ENCODE results near the gene CYP2C8.
"Not testable (repeated sequence)": the region's sequence is repeated elsewhere in the genome, so short reads cannot be mapped to it uniquely, and the experiment has no call there.

Gene CYP2C8

GRCh38 chr10:95069286-95069685, at the start of gene CYP2C8:
TSS of gene CYP2C8 (minus strand) at chr10:95069497. CDS start at chr10:95069402, 95 bp downstream.
- no peak for DNase-seq

GRCh38 chr10:95116869-95117269, 47.6 kb upstream of the CYP2C8 start:
- DNase-seq: no peak

DNA sequence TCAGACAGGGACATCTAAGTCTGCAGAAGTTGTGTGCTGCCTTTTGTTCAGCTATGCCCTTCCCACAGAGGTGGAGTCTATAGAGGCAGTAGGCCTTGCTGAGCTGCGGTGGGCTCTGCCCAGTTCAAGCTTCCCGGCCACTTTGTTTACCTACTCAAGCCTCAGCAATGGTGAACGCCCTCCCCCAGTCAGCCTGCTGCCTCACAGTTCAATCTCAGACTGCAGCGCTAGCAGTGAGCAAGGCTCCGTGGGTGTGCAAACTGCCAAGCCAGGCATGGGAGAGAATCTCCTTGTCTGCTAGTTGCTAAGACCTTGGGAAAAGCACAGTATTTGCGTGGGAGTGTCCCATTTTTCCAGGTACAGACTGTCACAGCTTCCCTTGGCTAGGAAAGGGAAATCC, 41.5 kb upstream of the CYP2C8 start:
- DNase-seq: not testable (repeated sequence)

- DNase-seq: no peak
Observed at GRCh38 chr10:95097805-95098204, 28.5 kb upstream of the CYP2C8 start.

DNA sequence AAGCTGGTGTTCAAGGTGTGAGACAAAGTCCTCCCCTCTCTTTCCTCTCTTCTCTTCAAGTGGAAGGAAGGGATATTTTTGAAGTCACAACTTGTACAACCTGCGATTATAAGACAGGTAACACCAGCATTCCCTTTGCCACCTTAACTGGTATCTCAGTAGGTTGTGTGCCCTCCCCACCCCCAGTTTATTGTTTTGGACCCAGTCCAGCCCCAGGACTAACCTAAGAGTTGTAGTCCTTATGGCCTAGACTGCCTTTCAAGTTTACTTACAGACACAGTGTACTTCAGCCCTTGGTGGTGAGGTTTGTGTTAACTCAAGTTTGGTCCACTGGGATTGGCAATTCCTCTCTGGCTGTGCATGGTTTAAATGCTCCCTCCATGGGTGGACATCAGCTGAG, 26.8 kb upstream of the CYP2C8 start:
- DNase-seq: no peak

DNA sequence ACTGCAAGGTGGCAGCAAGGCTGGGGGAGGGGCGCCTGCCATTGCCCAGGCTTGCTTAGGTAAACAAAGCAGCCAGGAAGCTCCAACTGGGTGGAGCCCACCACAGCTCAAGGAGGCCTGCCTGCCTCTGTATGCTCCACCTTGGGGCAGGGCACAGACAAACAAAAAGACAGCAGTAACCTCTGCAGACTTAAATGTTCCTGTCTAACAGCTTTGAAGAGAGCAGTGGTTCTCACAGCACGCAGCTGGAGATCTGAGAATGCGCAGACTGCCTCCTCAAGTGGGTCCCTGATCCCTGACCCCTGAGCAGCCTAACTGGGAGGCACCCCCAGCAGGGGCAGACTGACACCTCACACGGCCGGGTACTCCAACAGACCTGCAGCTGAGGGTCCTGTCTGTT, 10.3 kb upstream of the CYP2C8 start:
- not testable (repeated sequence) for DNase-seq

DNA sequence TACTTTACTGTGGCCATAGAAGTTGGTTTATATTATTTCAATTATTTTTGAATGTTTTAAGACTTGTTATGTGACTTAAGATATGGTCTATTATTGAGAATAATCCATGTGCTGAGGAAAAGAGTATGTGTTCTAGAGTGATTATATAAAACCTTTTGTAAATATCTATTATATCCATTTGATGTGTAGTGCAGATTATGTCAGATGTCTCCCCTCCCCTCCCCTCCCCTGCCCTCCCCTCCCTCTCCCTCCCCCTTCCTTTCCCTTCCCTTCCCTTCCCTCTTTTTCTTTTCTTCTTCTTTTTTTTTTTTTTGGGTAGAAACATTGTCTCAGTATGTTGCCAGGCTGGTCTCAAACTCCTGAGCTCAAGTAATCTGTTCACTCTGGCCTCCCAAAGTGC, 8.3 kb upstream of the CYP2C8 start:
- DNase-seq: no peak

GRCh38 chr10:95071107-95071660, 1.9 kb upstream of the CYP2C8 start:
- no peak for DNase-seq

DNA sequence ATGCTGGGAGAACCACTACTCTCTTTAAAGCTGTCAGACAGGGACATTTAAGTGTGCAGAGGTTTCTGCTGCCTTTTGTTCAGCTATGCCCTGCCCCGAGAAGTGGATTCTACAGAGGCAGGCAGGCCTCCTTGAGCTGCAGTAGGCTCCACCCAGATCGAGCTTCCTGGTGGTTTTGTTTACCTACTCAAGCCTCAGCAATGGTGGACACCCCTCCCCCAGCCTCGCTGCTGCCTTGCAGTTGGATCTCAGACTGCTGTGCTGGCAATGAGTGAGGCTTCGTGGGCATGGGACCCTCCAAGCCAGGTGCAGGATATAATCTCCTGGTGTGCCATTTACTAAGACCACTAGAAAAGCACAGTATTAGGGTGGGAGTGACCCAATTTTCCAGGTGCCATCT, 5.2 kb downstream of the CYP2C8 start:
- not testable (repeated sequence) for DNase-seq

DNA sequence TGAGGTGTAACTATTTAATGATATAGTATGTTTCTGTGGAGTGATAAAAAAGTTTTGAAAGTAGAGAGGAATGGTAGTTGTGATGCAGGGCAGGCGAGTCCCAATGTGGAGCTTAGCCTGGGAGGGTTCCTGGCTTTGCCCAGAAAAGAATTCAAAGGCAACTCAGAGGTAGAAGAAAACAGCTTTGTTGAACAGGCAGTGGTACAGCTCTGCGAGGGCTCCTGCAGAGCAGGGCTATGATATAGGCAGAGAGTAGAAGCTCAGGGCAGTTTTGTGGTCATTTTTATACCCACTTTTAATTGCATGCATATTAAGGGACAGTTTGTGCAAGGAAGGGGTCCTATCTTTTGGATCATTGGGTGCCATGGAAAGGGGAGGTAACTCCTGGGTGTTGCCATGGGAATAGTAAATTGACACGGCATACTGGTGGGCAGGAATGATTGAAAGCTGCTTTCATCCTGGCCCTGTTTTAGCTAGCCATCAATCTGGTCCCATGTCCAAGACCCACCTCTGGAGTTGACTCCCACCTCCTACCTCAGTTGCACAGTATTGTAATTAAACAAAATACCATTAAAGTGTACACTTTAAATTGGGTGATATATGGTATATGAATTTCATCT, 12.4 kb downstream of the CYP2C8 start:
- no peak for DNase-seq

- no peak for DNase-seq
Observed at GRCh38 chr10:95049919-95050318, 19.4 kb downstream of the CYP2C8 start.

GRCh38 chr10:95048206-95048605, 21.1 kb downstream of the CYP2C8 start:
- no peak for DNase-seq

DNA sequence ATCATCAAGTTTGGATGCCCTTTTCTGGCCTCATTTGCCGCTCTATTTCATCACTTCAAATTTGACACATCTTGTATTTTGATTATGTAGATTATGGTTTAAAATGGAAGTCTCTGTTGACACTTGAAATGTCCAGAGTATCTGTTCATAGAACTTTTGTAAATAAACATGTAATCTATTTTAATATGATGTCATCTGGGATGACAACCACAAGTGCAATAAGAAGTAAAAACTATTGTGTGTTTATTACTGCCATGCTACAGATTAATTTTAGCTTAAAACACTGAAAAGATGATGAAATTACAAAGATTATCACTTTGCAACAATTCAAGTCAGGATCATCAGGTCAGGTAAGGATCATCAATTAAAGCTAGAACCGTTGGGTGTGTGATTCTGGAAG, 30.0 kb downstream of the CYP2C8 start:
- no peak for DNase-seq

- no peak for DNase-seq
Observed at GRCh38 chr10:95035332-95036295, 33.7 kb downstream of the CYP2C8 start.

GRCh38 chr10:95034401-95034800, 34.9 kb downstream of the CYP2C8 start:
- DNase-seq: no peak

GRCh38 chr10:95031656-95032055, 37.6 kb downstream of the CYP2C8 start:
- DNase-seq: peak in 1 of 3 donors; percentile 2

DNA sequence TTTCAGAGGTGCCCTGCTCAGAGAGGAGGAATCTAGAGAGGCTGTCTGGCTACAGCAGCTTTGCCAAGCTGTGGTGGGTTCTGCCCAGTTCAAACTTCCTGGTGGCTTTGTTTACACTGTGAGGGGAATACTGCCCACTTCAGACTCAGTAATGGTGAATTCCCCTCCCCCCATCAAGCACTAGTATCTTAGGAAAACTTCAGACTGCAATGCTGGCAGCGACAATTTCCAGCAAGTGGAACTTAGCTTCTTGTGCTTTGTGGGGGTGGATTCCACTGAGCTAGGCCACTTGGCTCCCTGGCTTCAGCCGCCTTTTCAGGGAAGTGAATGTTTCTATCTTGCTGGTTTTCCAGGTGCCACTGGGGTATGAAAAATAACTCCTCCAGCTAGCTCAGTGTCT, 42.8 kb downstream of the CYP2C8 start:
- no peak for DNase-seq

GRCh38 chr10:94997741-94998174, 71.5 kb downstream of the CYP2C8 start:
- no peak for DNase-seq

- no peak for DNase-seq
Observed at GRCh38 chr10:94992811-94993210, 76.5 kb downstream of the CYP2C8 start.

DNA sequence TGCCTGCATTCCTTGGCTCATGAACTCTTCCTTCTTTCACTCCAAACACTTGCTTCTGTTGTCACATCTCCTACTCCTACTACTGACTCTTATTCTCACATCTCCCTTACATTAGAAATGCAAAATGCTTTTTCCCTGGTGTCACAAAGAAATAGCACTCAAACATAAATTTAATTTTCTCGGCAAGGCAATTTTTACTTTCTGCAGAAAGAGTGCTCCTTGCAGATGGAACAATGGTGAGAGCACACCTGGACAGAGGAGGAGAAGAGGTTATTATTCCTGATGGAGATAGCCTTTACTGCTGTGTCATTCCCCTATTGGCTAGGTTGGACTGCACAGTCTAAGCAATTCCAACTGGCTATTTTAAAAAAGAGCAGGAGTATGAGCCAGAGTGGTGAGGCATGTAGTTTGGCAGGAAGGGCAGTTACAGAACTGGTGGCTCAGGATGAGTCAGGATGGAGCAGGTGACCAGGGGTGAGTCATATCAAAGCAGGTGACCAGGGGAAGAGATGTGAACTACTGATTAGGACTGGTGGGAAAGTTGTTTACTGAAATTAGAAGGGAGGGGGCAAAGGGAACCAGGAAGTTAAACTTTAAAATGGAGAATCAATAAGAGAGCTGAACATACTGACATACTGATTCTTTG, 77.9 kb downstream of the CYP2C8 start:
- DNase-seq: no peak

GRCh38 chr10:94989192-94989591, 80.1 kb downstream of the CYP2C8 start:
- DNase-seq: no peak

Data from suppressor macrophage treated with lipopolysaccharide for 1 hour (primary cell).